Measurements from ENCODE around the gene NOL6. TPM values are rescaled to one million over a fixed set of nuclear protein-coding genes. Genes with fewer than 3 reads are reported as not detected.
A peak's percentile ranks its signal among the peaks of the same experiment; 100 is the strongest.

Gene NOL6
- total and polyA plus RNA-seq, 9 of the 15 experiments (the other 6 are each of a cell fraction or from before 2014, with no cell fraction given), result 7.7 to 58.9 (median 27.0) TPM

DNA sequence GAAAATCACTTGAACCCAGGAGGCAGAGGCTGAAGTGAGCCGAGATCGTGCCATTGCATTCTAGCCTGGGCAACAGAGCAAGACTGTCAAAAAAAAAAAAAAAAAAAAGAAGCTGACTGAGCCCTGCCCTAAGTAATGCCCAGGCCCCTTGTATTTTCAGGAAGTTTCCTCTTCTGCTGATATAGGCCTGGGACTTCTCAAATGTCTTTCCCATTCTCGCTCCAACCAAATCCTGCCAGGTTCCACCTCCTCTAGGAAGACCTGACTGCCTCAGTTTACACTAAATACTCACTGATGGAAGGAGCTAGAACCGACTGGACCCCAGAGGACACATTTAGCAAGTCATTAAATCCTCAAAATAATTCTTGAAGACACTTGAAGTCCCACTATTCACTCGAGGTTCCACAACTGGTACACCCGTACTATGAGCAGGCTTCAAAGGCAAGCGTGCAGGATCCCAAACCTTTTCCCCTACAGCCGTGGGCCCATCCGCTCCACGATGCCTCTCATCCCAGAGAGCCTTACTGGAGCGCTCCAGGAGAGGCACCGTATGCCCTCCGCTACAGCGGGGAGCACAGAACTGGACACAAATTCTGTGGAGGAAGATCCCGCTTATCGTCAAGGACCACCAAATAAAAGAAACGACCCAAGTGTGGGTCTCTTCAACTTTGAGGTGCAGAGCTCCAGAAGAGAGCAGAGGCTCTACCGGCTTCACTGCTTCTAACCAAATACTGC, 676 bp downstream of the NOL6 start:
- TF ChIP-seq FOXM1 (IDR thresholded peaks at IDR 0.05; ENCODE audit: low read depth), result no peak
- TF ChIP-seq FOXM1 (CRISPR knock-in tag; IDR thresholded peaks at IDR 0.05; ENCODE audit: low read depth), result 0 out of 2 replicates have a peak, but pooled peaks have one; percentile 46
- 0 out of 2 replicates have a peak, but pooled peaks have one; percentile 7 for TF ChIP-seq ETV5 (CRISPR knock-in tag; IDR thresholded peaks at IDR 0.05; ENCODE audit: low read depth)
- TF ChIP-seq, protein P1, sequence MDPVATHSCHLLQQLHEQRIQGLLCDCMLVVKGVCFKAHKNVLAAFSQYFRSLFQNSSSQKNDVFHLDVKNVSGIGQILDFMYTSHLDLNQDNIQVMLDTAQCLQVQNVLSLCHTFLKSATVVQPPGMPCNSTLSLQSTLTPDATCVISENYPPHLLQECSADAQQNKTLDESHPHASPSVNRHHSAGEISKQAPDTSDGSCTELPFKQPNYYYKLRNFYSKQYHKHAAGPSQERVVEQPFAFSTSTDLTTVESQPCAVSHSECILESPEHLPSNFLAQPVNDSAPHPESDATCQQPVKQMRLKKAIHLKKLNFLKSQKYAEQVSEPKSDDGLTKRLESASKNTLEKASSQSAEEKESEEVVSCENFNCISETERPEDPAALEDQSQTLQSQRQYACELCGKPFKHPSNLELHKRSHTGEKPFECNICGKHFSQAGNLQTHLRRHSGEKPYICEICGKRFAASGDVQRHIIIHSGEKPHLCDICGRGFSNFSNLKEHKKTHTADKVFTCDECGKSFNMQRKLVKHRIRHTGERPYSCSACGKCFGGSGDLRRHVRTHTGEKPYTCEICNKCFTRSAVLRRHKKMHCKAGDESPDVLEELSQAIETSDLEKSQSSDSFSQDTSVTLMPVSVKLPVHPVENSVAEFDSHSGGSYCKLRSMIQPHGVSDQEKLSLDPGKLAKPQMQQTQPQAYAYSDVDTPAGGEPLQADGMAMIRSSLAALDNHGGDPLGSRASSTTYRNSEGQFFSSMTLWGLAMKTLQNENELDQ (CRISPR knock-in tag; IDR thresholded peaks at IDR 0.05; ENCODE audit: borderline replicate concordance), result no peak
- ATAC-seq (no peak), DNase-seq (ENCODE audit: extremely low read depth in 1 of 4, low spot score in 3 of 4) (peak in 1 of 4 experiments; percentile 4), FAIRE-seq (no peak)
- in situ Hi-C loops (cut with MboI), result no loop called here
- Histone ChIP-seq H3K27ac (ENCODE audit: extremely low read depth, low read depth, low read length) (peak overlapping the region; percentile 65), H3K9me3 (replicated peaks; ENCODE audit: control insufficient read depth, insufficient read depth, low read depth, low read length) (no peaks in the 10 kb centered on the region), H2AFZ (ENCODE audit: low read depth, low read length) (peak overlapping the region; percentile 69), H3K79me2 (ENCODE audit: control insufficient read depth, insufficient read depth, low read length) (peaks cover 31% of the 10 kb centered on the region), H3K9ac (ENCODE audit: insufficient read depth in 1 of 2, low read depth in 2 of 2, low read length in 2 of 2) (peak overlapping the region; percentile 81 to 94), H3K4me2 (ENCODE audit: insufficient read depth, low read length) (peak overlapping the region; percentile 94), H3K4me3 (peak overlapping the region; percentile 97), H4K20me1 (replicated peaks; ENCODE audit: control insufficient read depth, insufficient read depth, low read length) (no peaks in the 10 kb centered on the region), H3K27me3 (ENCODE audit: control insufficient read depth in 2 of 2, insufficient read depth in 2 of 2, low read length in 2 of 2) (no peaks in the 10 kb centered on the region), H3K36me3 (ENCODE audit: control insufficient read depth, insufficient read depth, low read length) (peaks cover 45% of the 10 kb centered on the region), H3K9me1 (ENCODE audit: control insufficient read depth, insufficient read depth, low read length) (no peaks in the 10 kb centered on the region), H3K4me1 (replicated peaks in 1 of 2; ENCODE audit: control insufficient read depth in 2 of 2, insufficient read depth in 2 of 2, low read length in 2 of 2) (peaks cover 4 to 7% of the 10 kb centered on the region in 2 experiments; a peak in 3 of 5 replicates)
- ChIA-PET POLR2A (interaction anchor here (0.9 to 1.4 kb wide), 6 partner anchors 10 to 51 kb away, joined by 3 to 7 read pairs (median 4); partner anchors contain the start of gene ANKRD18B), CTCF (ENCODE audit: low intra/inter-chr PET ratio) (no interaction called here)
- intact Hi-C loops (cut with micrococcal nuclease), result loop anchor here (10.0 kb wide), 1 partner anchor 252 kb away; no protein-coding TSS in a partner anchor
- BruUV-seq (replicated peaks), result TSS peak; percentile 84
- 4% methylated on average over 16 of the region's 18 CpGs for whole genome bisulfite sequencing (ENCODE audit: insufficient coverage, low coverage, missing lambda C conversion rate)
